NCI-H345 (cell line): ENCODE results near the gene COA1.
"Not testable (repeated sequence)": the region's sequence is repeated elsewhere in the genome, so short reads cannot be mapped to it uniquely, and the experiment has no call there.

Experiments
- DNase-seq: peaks from one replicate; lab custom pipeline; 2025; lab: John Stamatoyannopoulos, UW

COA1 gene

GRCh38 chr7:43729214-43729923 lies at the start of gene COA1:
Gene COA1, minus strand, starts transcription at chr7:43729523. Its CDS starts 80,909 bp downstream, at chr7:43648614.
- peak; percentile 92 for DNase-seq

- DNase-seq: not testable (repeated sequence)
Measured at GRCh38 chr7:43778293-43779044, 49.1 kb upstream of the COA1 start.

GRCh38 chr7:43775255-43775654 lies 45.9 kb upstream of the COA1 start:
- DNase-seq: not testable (repeated sequence)

GRCh38 chr7:43773268-43773667 lies 43.9 kb upstream of the COA1 start:
- not testable (repeated sequence) for DNase-seq

GRCh38 chr7:43771573-43771972 lies 42.2 kb upstream of the COA1 start:
- no peak for DNase-seq

- no peak for DNase-seq
Measured at GRCh38 chr7:43771128-43771527, 41.8 kb upstream of the COA1 start.

GRCh38 chr7:43769791-43770465 lies 40.6 kb upstream of the COA1 start:
- DNase-seq: no peak

GRCh38 chr7:43769281-43769680 lies 40.0 kb upstream of the COA1 start:
- DNase-seq: no peak

- DNase-seq: no peak
Measured at GRCh38 chr7:43768887-43769272, 39.6 kb upstream of the COA1 start.

GRCh38 chr7:43768201-43768886 lies 39.0 kb upstream of the COA1 start:
- no peak for DNase-seq

- no peak for DNase-seq
Measured at GRCh38 chr7:43767311-43767710, 38.0 kb upstream of the COA1 start.

- DNase-seq: no peak
Measured at GRCh38 chr7:43766564-43766963, 37.2 kb upstream of the COA1 start.

- no peak for DNase-seq
Measured at GRCh38 chr7:43764807-43765491, 35.6 kb upstream of the COA1 start.

- DNase-seq: peak; percentile 11
Measured at GRCh38 chr7:43764039-43764761, 34.9 kb upstream of the COA1 start.

GRCh38 chr7:43763183-43763582 lies 33.9 kb upstream of the COA1 start:
- no peak for DNase-seq

GRCh38 chr7:43761938-43762692 lies 32.8 kb upstream of the COA1 start:
- DNase-seq: no peak

- DNase-seq: no peak
Measured at GRCh38 chr7:43761382-43761781, 32.1 kb upstream of the COA1 start.

GRCh38 chr7:43760861-43761260 lies 31.5 kb upstream of the COA1 start:
- DNase-seq: no peak

- DNase-seq: peak; percentile 39
Measured at GRCh38 chr7:43758822-43759683, 29.7 kb upstream of the COA1 start.
